GM12878 (cell line): Measurements from ENCODE around the gene TEX51.

Experiments used
- FOS ChIP-seq: IDR thresholded peaks from 3 replicates; pipeline ENCODE4 v1.6.1; 2011; ENCODE audit warnings: borderline replicate concordance; ENCODE audit not compliant: insufficient read length; ENCODE audit errors: extremely low read depth
- JUNB ChIP-seq: IDR thresholded peaks from 2 replicates; pipeline ENCODE4 v1.6.1; 2016; ENCODE audit warnings: antibody characterized with exemption, mild to moderate bottlenecking
- PBX3 ChIP-seq: IDR thresholded peaks from 2 replicates; pipeline ENCODE4 v1.6.1; 2011; ENCODE audit warnings: mild to moderate bottlenecking, low read depth, low read length, moderate library complexity; ENCODE audit not compliant: insufficient replicate concordance
- POLR2AphosphoS5 ChIP-seq: IDR thresholded peaks from 2 replicates; pipeline ENCODE4 v1.6.1; 2011; ENCODE audit warnings: mild to moderate bottlenecking, low read length, inconsistent platforms
- SIN3A ChIP-seq: IDR thresholded peaks from 2 replicates; pipeline ENCODE4 v1.6.1; 2012; ENCODE audit warnings: low read depth, low read length, improper control_type of control experiment
- SP1 ChIP-seq: IDR thresholded peaks from one replicate; pipeline ENCODE4 v1.6.1; 2011; ENCODE audit warnings: low read depth, low read length
- TARDBP ChIP-seq: IDR thresholded peaks from 2 replicates; pipeline ENCODE4 v1.6.1; 2016; ENCODE audit warnings: borderline replicate concordance
- TCF12 ChIP-seq: IDR thresholded peaks from 2 replicates; pipeline ENCODE4 v1.6.1; 2011; ENCODE audit warnings: low read depth, mild to moderate bottlenecking, low read length
- USF2 ChIP-seq: IDR thresholded peaks from 2 replicates; pipeline ENCODE4 v1.6.1; 2011; ENCODE audit warnings: low read depth, low read length, improper control_type of control experiment, borderline replicate concordance
- ZNF384 ChIP-seq: IDR thresholded peaks from 2 replicates; pipeline ENCODE4 v1.6.1; 2012; ENCODE audit warnings: low read depth, mild to moderate bottlenecking, low read length, improper control_type of control experiment, borderline replicate concordance
- TF ChIP-seq, protein P1 (sequence below), 3 experiments: IDR thresholded peaks in 2 of 3; conservative IDR thresholded peaks in 1 of 3; 2 replicates each; pipeline ENCODE4 v1.5.1; 2011; ENCODE audit warnings: low read depth in 3 of 3, low read length in 3 of 3, mild to moderate bottlenecking in 3 of 3, control low read depth in 2 of 3, moderate library complexity in 2 of 3, inconsistent platforms in 1 of 3, mixed read lengths in 1 of 3; ENCODE audit not compliant: control insufficient read depth in 2 of 3, insufficient read depth in 1 of 3; ENCODE audit errors: extremely low read depth in 1 of 3
- TF ChIP-seq, protein P2 (sequence below): fragments of 450-650 bp; IDR thresholded peaks from 2 replicates; pipeline ENCODE4 v1.6.1; 2014; ENCODE audit warnings: mild to moderate bottlenecking
- TF ChIP-seq, protein P3 (sequence below): fragments of 450-650 bp; IDR thresholded peaks from 2 replicates; pipeline ENCODE4 v1.6.1; 2017; ENCODE audit warnings: antibody characterized with exemption, mild to moderate bottlenecking, moderate library complexity

GRCh38 chr2:126896471-126896870 lies 2.2 kb upstream of the TEX51 start:
- TF ChIP-seq TCF12, result no peak
- no peak for TF ChIP-seq SIN3A
- TF ChIP-seq FOS, result no peak
- TF ChIP-seq TARDBP, result no peak
- no peak for TF ChIP-seq POLR2AphosphoS5
- TF ChIP-seq, protein P1, sequence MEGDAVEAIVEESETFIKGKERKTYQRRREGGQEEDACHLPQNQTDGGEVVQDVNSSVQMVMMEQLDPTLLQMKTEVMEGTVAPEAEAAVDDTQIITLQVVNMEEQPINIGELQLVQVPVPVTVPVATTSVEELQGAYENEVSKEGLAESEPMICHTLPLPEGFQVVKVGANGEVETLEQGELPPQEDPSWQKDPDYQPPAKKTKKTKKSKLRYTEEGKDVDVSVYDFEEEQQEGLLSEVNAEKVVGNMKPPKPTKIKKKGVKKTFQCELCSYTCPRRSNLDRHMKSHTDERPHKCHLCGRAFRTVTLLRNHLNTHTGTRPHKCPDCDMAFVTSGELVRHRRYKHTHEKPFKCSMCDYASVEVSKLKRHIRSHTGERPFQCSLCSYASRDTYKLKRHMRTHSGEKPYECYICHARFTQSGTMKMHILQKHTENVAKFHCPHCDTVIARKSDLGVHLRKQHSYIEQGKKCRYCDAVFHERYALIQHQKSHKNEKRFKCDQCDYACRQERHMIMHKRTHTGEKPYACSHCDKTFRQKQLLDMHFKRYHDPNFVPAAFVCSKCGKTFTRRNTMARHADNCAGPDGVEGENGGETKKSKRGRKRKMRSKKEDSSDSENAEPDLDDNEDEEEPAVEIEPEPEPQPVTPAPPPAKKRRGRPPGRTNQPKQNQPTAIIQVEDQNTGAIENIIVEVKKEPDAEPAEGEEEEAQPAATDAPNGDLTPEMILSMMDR (IDR thresholded peaks at IDR 0.05 in 2 of 3, conservative IDR thresholded peaks at IDR 0.05 in 1 of 3; ENCODE audit: control insufficient read depth in 2 of 3, extremely low read depth in 1 of 3, insufficient read depth in 1 of 3, low read depth in 3 of 3, low read length in 3 of 3), result no peak
- TF ChIP-seq JUNB, result no peak
- TF ChIP-seq, protein P2, sequence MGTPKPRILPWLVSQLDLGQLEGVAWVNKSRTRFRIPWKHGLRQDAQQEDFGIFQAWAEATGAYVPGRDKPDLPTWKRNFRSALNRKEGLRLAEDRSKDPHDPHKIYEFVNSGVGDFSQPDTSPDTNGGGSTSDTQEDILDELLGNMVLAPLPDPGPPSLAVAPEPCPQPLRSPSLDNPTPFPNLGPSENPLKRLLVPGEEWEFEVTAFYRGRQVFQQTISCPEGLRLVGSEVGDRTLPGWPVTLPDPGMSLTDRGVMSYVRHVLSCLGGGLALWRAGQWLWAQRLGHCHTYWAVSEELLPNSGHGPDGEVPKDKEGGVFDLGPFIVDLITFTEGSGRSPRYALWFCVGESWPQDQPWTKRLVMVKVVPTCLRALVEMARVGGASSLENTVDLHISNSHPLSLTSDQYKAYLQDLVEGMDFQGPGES, result no peak
- no peak for TF ChIP-seq USF2
- no peak for TF ChIP-seq SP1
- no peak for TF ChIP-seq PBX3
- TF ChIP-seq, protein P3, sequence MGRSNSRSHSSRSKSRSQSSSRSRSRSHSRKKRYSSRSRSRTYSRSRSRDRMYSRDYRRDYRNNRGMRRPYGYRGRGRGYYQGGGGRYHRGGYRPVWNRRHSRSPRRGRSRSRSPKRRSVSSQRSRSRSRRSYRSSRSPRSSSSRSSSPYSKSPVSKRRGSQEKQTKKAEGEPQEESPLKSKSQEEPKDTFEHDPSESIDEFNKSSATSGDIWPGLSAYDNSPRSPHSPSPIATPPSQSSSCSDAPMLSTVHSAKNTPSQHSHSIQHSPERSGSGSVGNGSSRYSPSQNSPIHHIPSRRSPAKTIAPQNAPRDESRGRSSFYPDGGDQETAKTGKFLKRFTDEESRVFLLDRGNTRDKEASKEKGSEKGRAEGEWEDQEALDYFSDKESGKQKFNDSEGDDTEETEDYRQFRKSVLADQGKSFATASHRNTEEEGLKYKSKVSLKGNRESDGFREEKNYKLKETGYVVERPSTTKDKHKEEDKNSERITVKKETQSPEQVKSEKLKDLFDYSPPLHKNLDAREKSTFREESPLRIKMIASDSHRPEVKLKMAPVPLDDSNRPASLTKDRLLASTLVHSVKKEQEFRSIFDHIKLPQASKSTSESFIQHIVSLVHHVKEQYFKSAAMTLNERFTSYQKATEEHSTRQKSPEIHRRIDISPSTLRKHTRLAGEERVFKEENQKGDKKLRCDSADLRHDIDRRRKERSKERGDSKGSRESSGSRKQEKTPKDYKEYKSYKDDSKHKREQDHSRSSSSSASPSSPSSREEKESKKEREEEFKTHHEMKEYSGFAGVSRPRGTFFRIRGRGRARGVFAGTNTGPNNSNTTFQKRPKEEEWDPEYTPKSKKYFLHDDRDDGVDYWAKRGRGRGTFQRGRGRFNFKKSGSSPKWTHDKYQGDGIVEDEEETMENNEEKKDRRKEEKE, result no peak
- no peak for TF ChIP-seq ZNF384
